Measurements from ENCODE around the gene WWC2. TPM values are rescaled to one million over a fixed set of nuclear protein-coding genes. Genes with fewer than 3 reads are reported as not detected.
A peak's percentile ranks its signal among the peaks of the same experiment; 100 is the strongest.

Gene WWC2
- total RNA-seq, 1 experiment from 2014 or later: 39.1 TPM

DNA sequence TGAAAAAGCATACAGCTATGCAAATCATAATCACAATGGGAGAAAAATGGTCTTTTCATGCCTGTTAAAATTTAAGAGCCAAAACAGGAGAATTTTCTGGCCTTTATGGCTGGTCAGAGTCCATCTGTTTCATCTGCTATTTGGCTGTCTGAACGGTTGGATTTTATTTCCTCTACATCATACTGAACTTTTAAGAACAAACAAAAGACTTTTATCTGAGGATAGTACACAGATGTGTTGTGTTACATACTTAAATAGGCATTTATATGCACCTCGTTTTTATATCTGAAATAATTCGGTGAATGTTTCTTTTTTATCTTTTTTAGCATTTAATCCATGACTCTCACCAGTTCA, 18.0 kb upstream of the WWC2 start:
- RAD21 ChIA-PET (ENCODE audit: low non-redundant PET in 1 of 2, low total read pairs in 2 of 2, uncharacterized antibody in 2 of 2, unreplicated experiment in 2 of 2): no interaction called here
- TF ChIP-seq POLR2A (IDR thresholded peaks at IDR 0.05; ENCODE audit: borderline replicate concordance, extremely low read depth, insufficient read depth, insufficient read length) (no peak), TCF7L2 (IDR thresholded peaks at IDR 0.05; ENCODE audit: borderline replicate concordance, extremely low read depth, insufficient read depth, insufficient read length) (no peak), SIN3A (IDR thresholded peaks at IDR 0.05; ENCODE audit: low read depth) (no peak), YY1 (IDR thresholded peaks at IDR 0.05; ENCODE audit: extremely low read depth, insufficient replicate concordance, low read depth, low read length) (no peak), FOSL1 (IDR thresholded peaks at IDR 0.05; ENCODE audit: low read depth) (no peak), EGR1 (IDR thresholded peaks at IDR 0.05; ENCODE audit: low read depth) (no peak)
- TF ChIP-seq, protein P1, sequence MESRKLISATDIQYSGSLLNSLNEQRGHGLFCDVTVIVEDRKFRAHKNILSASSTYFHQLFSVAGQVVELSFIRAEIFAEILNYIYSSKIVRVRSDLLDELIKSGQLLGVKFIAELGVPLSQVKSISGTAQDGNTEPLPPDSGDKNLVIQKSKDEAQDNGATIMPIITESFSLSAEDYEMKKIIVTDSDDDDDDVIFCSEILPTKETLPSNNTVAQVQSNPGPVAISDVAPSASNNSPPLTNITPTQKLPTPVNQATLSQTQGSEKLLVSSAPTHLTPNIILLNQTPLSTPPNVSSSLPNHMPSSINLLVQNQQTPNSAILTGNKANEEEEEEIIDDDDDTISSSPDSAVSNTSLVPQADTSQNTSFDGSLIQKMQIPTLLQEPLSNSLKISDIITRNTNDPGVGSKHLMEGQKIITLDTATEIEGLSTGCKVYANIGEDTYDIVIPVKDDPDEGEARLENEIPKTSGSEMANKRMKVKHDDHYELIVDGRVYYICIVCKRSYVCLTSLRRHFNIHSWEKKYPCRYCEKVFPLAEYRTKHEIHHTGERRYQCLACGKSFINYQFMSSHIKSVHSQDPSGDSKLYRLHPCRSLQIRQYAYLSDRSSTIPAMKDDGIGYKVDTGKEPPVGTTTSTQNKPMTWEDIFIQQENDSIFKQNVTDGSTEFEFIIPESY (IDR thresholded peaks at IDR 0.05; ENCODE audit: extremely low read depth, insufficient replicate concordance, low read length): no peak
- CTCF ChIA-PET: interaction anchor here (1.2 kb wide), 1 partner anchor 181 kb away, joined by 3 read pairs; no protein-coding TSS in a partner anchor
- no peak overlapping the region for H3K9ac ChIP-seq (ENCODE audit: low read length)
- H3K9me2 ChIP-seq (ENCODE audit: insufficient read depth): no peaks in the 10 kb centered on the region
- no TSS peak for BruUV-seq (replicated peaks)
- peaks cover 3 to 7% of the 10 kb centered on the region in 2 experiments; a peak in 3 of 4 replicates for H3K4me1 ChIP-seq (ENCODE audit: control insufficient read depth in 1 of 2, insufficient read depth in 2 of 2, low read length in 2 of 2)
- H4K20me1 ChIP-seq (ENCODE audit: insufficient read depth): no peaks in the 10 kb centered on the region
- no peaks in the 10 kb centered on the region for H3K27me3 ChIP-seq (ENCODE audit: insufficient read depth, low read length)
- no peaks in the 10 kb centered on the region for H3K36me3 ChIP-seq (ENCODE audit: control insufficient read depth in 1 of 2, insufficient read depth in 2 of 2, low read length in 2 of 2)
- H2AFZ ChIP-seq (ENCODE audit: low read depth, low read length, poor library complexity, severe bottlenecking): no peak overlapping the region
- intact Hi-C loops (cut with micrococcal nuclease): no loop called here
- H3K4me2 ChIP-seq (ENCODE audit: low read length): no peak overlapping the region
- ATAC-seq (no peak), DNase-seq (ENCODE audit: low read depth, low spot score) (no peak)
- no peak overlapping the region for H3K4me3 ChIP-seq (replicated peaks in 1 of 2; ENCODE audit: low read depth in 1 of 2, low read length in 2 of 2)
- H3K79me2 ChIP-seq (ENCODE audit: insufficient read depth, low read length): no peaks in the 10 kb centered on the region
- H3K9me3 ChIP-seq (ENCODE audit: control insufficient read depth in 1 of 2, insufficient read depth in 1 of 2, low read depth in 1 of 2, low read length in 2 of 2): no peaks in the 10 kb centered on the region
- POLR2A ChIA-PET: no interaction called here
- no peak overlapping the region for H3K27ac ChIP-seq (ENCODE audit: low read depth, low read length)

DNA sequence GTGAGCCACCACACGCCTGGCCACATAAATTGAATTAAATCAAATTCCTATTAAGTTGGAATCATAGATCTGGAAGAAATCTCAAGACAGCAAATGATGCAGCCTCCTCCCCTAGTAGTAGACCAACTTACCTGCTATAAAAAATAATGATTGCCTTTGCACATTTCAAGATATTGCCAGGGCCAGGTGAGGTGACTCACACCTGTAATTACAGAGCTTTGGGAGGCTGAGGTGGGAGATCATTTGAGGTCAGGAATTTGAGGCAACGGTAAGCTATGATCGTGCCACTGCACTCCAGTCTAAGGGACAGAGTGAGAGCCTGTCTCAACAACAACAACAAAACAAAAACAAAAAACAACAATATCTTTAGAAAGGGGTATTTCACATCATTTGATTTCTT, 17.0 kb upstream of the WWC2 start:
- DNase-seq (ENCODE audit: low read depth, low spot score): no peak
- Histone ChIP-seq H3K9me2 (ENCODE audit: insufficient read depth) (no peaks in the 10 kb centered on the region), H3K27ac (ENCODE audit: low read depth, low read length) (no peak overlapping the region), H4K20me1 (ENCODE audit: insufficient read depth) (no peaks in the 10 kb centered on the region), H3K9ac (ENCODE audit: low read length) (no peak overlapping the region), H3K4me2 (ENCODE audit: low read length) (peak overlapping the region; percentile 23; the same call in 1 of the 2 replicates), H3K4me1 (ENCODE audit: control insufficient read depth in 1 of 2, insufficient read depth in 2 of 2, low read length in 2 of 2) (peaks cover 3 to 7% of the 10 kb centered on the region in 2 experiments; a peak in 3 of 4 replicates), H3K9me3 (ENCODE audit: control insufficient read depth in 1 of 2, insufficient read depth in 1 of 2, low read depth in 1 of 2, low read length in 2 of 2) (no peaks in the 10 kb centered on the region), H3K36me3 (ENCODE audit: control insufficient read depth in 1 of 2, insufficient read depth in 2 of 2, low read length in 2 of 2) (no peaks in the 10 kb centered on the region), H3K27me3 (ENCODE audit: insufficient read depth, low read length) (no peaks in the 10 kb centered on the region), H3K4me3 (replicated peaks in 1 of 2; ENCODE audit: low read depth in 1 of 2, low read length in 2 of 2) (no peak overlapping the region), H3K79me2 (ENCODE audit: insufficient read depth, low read length) (no peaks in the 10 kb centered on the region), H2AFZ (ENCODE audit: low read depth, low read length, poor library complexity, severe bottlenecking) (no peak overlapping the region)
- TF ChIP-seq EGR1 (IDR thresholded peaks at IDR 0.05; ENCODE audit: low read depth) (no peak), ELF1 (IDR thresholded peaks at IDR 0.05; ENCODE audit: borderline replicate concordance, low read depth) (no peak), POLR2AphosphoS5 (IDR thresholded peaks at IDR 0.05; ENCODE audit: low read depth, low read length) (no peak)
- TF ChIP-seq, protein P2, sequence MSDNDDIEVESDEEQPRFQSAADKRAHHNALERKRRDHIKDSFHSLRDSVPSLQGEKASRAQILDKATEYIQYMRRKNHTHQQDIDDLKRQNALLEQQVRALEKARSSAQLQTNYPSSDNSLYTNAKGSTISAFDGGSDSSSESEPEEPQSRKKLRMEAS (IDR thresholded peaks at IDR 0.05): no peak
- RAD21 ChIA-PET (ENCODE audit: low non-redundant PET in 1 of 2, low total read pairs in 2 of 2, uncharacterized antibody in 2 of 2, unreplicated experiment in 2 of 2): interaction anchor here in 1 of 2 experiments (0.7 kb wide), 1 partner anchor 116 kb away, joined by 3 read pairs; no protein-coding TSS in a partner anchor
- POLR2A ChIA-PET: no interaction called here
- BruUV-seq (replicated peaks): no TSS peak
- intact Hi-C loops (cut with micrococcal nuclease): no loop called here
- CTCF ChIA-PET: no interaction called here
- 0 out of 2 replicates have a peak, but pooled peaks have one; percentile 34 for ATAC-seq
